Osteoblast (primary cell): Measurements from ENCODE around the gene MPI. TPM values are rescaled to one million over a fixed set of nuclear protein-coding genes. Genes with fewer than 3 reads are reported as not detected.

Source experiments
- DNase-seq: peaks from one replicate; pipeline ENCODE4 v3.0.0; 2011; ENCODE audit warnings: low spot score, mixed read lengths; ENCODE audit not compliant: insufficient read length; ENCODE audit errors: missing footprints
- H2AFZ ChIP-seq: 2 replicates; pipeline ENCODE4 v1.6.0; 2011; ENCODE audit warnings: mild to moderate bottlenecking, low read length
- H3K27ac ChIP-seq: 2 replicates; pipeline ENCODE4 v1.5.1; 2011; ENCODE audit warnings: mild to moderate bottlenecking, low read depth, low read length, moderate library complexity
- H3K27me3 ChIP-seq: 2 replicates; pipeline ENCODE4 v1.6.0; 2012; ENCODE audit warnings: mild to moderate bottlenecking, control low read depth, inconsistent platforms, low read length, moderate library complexity; ENCODE audit not compliant: insufficient read depth
- H3K36me3 ChIP-seq: 2 replicates; pipeline ENCODE4 v1.5.1; 2011; ENCODE audit warnings: mild to moderate bottlenecking, low read length, control low read depth, moderate library complexity; ENCODE audit not compliant: insufficient read depth
- H3K4me1 ChIP-seq: 2 replicates; pipeline ENCODE4 v1.5.1; 2011; ENCODE audit warnings: mild to moderate bottlenecking, low read length, control low read depth, moderate library complexity; ENCODE audit not compliant: insufficient read depth
- H3K4me2 ChIP-seq: 2 replicates; pipeline ENCODE4 v1.6.0; 2011; ENCODE audit warnings: mild to moderate bottlenecking, low read length; ENCODE audit not compliant: insufficient read depth
- H3K4me3 ChIP-seq: fragments of 200-600 bp; sonication (generic); 3 replicates; pipeline ENCODE4 v1.5.1; 2012; ENCODE audit warnings: mild to moderate bottlenecking, low read length, inconsistent platforms; ENCODE audit not compliant: insufficient read depth
- H3K79me2 ChIP-seq: 2 replicates; pipeline ENCODE4 v1.6.0; 2012; ENCODE audit warnings: mild to moderate bottlenecking, low read length, control low read depth, inconsistent platforms; ENCODE audit not compliant: insufficient read depth
- H3K9me3 ChIP-seq: 2 replicates; pipeline ENCODE4 v1.5.1; 2011; ENCODE audit warnings: low read depth, low read length, control low read depth
- H4K20me1 ChIP-seq: 2 replicates; pipeline ENCODE4 v1.6.0; 2012; ENCODE audit warnings: mild to moderate bottlenecking, low read length, control low read depth; ENCODE audit not compliant: insufficient read depth
- total RNA-seq: library from RNA; depleted of rRNA; stranded (reverse); fragments of >200 nt; gene quantifications from 2 replicates; pipeline ENCODE4 v1.2.3, GENCODE V29; 2012
- TF ChIP-seq, protein P1 (sequence below): IDR thresholded peaks from 2 replicates; pipeline ENCODE4 v1.5.1; 2011; ENCODE audit warnings: mild to moderate bottlenecking, low read depth, low read length, moderate library complexity; ENCODE audit errors: extremely low read depth

Gene MPI
- total RNA-seq, 1 donor: 54.3 TPM

DNA sequence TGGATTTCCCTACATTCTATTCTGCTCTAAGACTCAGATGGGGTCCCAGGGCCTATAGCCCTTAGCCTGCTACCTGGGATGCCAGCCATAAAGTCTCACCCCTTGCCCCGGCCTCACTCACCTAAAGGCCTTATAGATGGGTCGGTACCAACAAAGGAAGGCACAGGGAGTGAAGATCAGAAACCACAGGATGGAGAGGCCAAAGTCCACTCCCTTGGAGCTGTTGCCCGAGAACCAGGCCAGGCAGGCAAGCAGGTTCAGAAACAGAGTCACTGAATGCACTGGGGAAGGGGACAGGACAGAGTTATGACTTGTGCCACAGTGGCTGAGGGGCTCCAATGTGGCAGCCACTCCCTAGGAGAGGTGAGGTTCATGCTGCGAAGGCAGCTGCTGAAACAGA, 39.4 kb upstream of the MPI start:
- H3K4me2 ChIP-seq: no peak overlapping the region
- TF ChIP-seq, protein P1, sequence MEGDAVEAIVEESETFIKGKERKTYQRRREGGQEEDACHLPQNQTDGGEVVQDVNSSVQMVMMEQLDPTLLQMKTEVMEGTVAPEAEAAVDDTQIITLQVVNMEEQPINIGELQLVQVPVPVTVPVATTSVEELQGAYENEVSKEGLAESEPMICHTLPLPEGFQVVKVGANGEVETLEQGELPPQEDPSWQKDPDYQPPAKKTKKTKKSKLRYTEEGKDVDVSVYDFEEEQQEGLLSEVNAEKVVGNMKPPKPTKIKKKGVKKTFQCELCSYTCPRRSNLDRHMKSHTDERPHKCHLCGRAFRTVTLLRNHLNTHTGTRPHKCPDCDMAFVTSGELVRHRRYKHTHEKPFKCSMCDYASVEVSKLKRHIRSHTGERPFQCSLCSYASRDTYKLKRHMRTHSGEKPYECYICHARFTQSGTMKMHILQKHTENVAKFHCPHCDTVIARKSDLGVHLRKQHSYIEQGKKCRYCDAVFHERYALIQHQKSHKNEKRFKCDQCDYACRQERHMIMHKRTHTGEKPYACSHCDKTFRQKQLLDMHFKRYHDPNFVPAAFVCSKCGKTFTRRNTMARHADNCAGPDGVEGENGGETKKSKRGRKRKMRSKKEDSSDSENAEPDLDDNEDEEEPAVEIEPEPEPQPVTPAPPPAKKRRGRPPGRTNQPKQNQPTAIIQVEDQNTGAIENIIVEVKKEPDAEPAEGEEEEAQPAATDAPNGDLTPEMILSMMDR: no peak
- H3K9me3 ChIP-seq: no peaks in the 10 kb centered on the region
- no peaks in the 10 kb centered on the region for H3K27me3 ChIP-seq
- no peak overlapping the region for H3K27ac ChIP-seq
- H3K36me3 ChIP-seq: peaks cover 58% of the 10 kb centered on the region
- H3K4me1 ChIP-seq: no peaks in the 10 kb centered on the region
- DNase-seq: no peak
- peaks cover 3% of the 10 kb centered on the region for H4K20me1 ChIP-seq
- H2AFZ ChIP-seq: no peak overlapping the region
- H3K79me2 ChIP-seq: peaks cover 10% of the 10 kb centered on the region
- H3K4me3 ChIP-seq: no peak overlapping the region

DNA sequence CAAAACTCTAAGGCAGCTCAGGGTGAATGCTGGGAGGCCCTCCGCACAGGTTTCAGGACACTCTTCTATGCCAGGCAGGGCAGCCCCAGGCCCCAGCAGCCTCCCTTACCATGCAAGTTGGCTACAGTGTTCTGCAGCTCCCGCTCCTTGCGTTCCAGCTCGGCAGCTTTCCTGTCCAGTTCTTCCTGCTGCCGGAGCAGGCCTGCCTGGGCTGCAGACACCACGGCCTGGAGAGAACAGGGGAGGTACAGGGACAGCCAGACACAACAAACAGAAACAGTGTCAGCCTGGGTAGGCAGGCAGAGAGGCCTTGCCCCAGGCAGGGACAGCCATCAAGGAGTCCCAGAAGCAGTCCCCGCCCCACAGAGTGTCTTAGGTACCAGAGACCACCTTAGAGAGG, 37.9 kb upstream of the MPI start:
- peaks cover 58% of the 10 kb centered on the region for H3K36me3 ChIP-seq
- H3K27ac ChIP-seq: no peak overlapping the region
- H3K27me3 ChIP-seq: no peaks in the 10 kb centered on the region
- no peak overlapping the region for H3K4me3 ChIP-seq
- H4K20me1 ChIP-seq: peaks cover 9% of the 10 kb centered on the region
- no peaks in the 10 kb centered on the region for H3K4me1 ChIP-seq
- DNase-seq: peak; percentile 25
- H3K9me3 ChIP-seq: no peaks in the 10 kb centered on the region
- H2AFZ ChIP-seq: no peak overlapping the region
- H3K4me2 ChIP-seq: no peak overlapping the region
- H3K79me2 ChIP-seq: peaks cover 21% of the 10 kb centered on the region
- TF ChIP-seq, protein P1: no peak

DNA sequence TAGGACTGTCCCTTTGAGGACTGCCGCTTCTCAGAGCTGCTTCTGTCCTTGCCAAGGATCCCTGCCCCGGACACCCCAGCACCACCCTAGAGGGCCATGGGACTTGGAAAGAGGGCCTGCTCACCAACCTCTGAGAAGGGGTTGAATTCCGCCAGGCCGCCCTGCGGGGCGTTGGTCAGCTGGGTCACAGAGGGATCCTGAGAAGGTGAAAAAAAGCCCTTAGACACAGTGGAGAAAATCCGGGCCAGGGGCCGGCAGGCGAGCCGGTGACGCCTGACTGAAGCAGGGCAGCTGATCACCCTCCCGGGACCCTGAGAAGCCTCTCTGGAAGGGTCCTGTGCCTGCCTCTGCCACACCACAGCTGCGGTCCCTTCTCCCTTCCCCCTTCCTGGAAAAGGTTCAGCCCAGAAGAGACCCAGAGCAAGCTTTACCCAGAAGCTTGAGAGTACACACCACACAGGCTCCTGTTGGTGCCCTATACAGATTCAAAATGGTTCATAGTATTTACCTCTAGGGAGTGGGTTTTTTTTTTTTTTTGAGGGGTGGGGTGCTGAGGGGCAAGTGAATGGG, 35.3 kb upstream of the MPI start:
- no peak overlapping the region for H2AFZ ChIP-seq
- TF ChIP-seq, protein P1: no peak
- H4K20me1 ChIP-seq: peaks cover 14% of the 10 kb centered on the region
- DNase-seq: no peak
- H3K4me3 ChIP-seq: no peak overlapping the region
- H3K36me3 ChIP-seq: peaks cover 40% of the 10 kb centered on the region
- peaks cover 43% of the 10 kb centered on the region for H3K79me2 ChIP-seq
- no peaks in the 10 kb centered on the region for H3K27me3 ChIP-seq
- no peaks in the 10 kb centered on the region for H3K4me1 ChIP-seq
- H3K9me3 ChIP-seq: no peaks in the 10 kb centered on the region
- H3K4me2 ChIP-seq: no peak overlapping the region
- no peak overlapping the region for H3K27ac ChIP-seq

DNA sequence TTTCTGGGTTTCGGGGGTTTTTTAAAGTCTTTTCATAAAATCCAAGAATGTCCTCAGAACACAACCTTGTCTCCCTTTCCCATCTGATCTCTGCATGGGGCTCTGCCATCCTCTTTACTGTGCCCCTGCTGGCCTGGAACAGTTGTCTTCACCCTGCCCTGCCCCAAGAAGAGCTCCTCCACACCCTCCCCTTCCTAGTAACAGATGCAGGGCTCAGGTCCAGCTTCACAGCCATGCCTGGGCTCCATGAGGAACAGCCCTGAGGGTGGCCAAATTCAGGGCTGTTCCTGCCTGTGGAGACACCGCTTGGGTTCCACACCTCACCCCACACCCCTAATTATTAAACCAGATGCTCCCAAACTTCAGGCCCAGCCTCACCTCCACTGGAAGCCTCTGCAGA, 34.0 kb upstream of the MPI start:
- Histone ChIP-seq H3K36me3 (peaks cover 29% of the 10 kb centered on the region), H3K4me3 (no peak overlapping the region), H3K27ac (no peak overlapping the region), H3K4me2 (no peak overlapping the region), H4K20me1 (peaks cover 19% of the 10 kb centered on the region), H3K4me1 (no peaks in the 10 kb centered on the region), H2AFZ (no peak overlapping the region), H3K9me3 (no peaks in the 10 kb centered on the region), H3K27me3 (no peaks in the 10 kb centered on the region), H3K79me2 (peaks cover 46% of the 10 kb centered on the region)
- DNase-seq: no peak
- TF ChIP-seq, protein P1: no peak
